GM18520 (cell line): ENCODE results near the gene PPP1R26.
"Not testable (repeated sequence)": the region's sequence is repeated elsewhere in the genome, so short reads cannot be mapped to it uniquely, and the experiment has no call there.

Experiments used
- ATAC-seq: cut with Tn5 transposase; IDR thresholded peaks from one replicate; pipeline ENCODE4 v1.9.1; 2021; ENCODE audit not compliant: unreplicated experiment

PPP1R26 gene, protein sequence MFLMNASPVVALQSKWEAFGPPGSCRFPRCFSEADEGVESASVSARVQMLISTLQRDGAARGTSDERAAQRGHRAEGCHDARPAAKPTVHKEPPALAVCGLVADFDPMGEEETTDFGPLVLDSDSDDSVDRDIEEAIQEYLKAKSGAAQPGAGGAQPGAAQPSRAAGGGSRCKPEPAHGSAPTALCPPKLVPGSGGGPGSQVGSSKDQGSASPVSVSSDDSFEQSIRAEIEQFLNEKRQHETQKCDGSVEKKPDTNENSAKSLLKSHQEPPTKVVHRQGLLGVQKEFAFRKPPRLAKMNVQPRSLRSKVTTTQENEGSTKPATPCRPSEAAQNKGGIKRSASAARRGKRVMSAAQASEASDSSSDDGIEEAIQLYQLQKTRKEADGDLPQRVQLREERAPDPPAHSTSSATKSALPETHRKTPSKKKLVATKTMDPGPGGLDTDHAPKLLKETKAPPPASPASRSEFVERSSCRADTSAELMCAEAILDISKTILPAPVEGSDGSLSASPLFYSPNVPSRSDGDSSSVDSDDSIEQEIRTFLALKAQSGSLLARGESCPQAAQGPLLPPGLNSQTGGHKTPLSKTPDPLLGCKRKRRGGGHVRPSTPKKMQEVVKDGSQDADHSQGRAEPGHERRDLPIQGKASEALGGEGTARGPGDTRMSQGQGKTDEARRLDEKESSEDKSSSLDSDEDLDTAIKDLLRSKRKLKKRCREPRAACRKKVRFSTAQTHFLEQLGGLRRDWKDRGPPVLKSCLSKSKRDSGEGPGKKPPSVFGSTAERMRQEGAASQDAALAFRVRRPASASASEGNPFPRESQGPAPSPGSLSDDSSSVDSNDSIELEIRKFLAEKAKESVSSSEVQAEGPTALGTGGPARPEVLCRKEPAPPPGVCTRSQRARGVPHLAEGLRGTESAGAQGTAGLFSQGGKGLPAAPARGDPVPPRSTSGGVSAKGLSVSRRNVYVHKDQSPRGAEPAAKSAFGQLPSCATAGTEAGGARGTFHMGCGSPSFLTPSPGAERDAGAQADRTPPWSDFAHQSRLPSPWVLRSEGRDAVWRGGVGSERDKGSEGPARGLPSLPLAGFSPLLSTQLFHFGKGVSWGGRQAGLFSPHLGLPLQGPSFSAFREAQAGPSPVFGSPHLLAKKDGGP (N-terminal part only)

DNA sequence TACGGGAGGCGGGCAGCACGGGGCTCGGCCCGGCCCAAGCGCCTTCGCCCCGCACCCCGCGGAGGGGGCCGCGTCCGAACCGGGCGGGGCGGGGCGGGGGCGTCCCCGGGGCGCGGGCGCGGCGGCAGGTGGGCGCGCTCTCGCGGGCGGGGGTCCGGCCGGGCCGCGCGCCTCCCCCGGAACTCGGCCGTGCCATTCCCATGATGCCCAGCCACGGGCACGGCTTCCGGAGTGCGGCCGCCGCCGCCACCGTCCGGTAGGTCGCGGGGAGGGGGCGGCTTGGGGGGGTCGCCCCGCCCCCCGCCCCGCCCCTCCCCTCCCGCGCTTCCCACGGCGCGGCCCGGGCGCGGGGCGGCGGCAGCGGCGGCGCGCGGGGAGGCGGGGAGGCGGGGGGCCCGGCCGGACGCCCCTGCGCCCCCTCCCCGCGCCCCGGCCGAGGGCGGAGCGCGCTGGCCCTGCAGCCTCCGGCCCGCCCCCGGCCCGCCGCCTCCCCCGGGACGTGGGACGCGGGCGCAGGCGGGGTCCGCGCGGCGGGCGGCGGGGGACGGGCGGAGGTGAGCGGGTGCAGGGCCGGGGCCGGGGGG is at the start of gene PPP1R26:
Gene PPP1R26 (plus strand): TSS at position 314 of the 584 bp plus-strand sequence. CDS start 4,729 bp downstream, outside the sequence.
- no peak for ATAC-seq

DNA sequence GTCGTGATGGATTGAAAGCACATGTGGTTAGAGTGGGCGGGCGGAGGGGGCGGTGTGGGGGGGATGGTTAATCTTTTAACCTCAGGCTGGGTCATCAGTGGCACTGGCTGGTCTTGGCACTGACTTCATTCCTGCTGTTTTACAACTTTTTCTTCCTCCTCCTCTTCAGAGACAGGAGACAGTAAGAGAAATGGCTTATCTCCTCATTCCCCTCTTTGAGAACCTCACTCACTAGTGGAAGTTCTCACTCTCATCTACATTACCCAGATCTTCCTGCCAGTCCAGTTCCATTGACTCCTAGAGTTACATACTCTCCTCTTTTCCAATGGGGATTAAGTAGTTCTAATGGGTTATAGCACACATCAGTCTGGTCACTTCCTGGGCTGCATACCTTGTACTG is 42.3 kb upstream of the PPP1R26 start:
- ATAC-seq, result no peak

DNA sequence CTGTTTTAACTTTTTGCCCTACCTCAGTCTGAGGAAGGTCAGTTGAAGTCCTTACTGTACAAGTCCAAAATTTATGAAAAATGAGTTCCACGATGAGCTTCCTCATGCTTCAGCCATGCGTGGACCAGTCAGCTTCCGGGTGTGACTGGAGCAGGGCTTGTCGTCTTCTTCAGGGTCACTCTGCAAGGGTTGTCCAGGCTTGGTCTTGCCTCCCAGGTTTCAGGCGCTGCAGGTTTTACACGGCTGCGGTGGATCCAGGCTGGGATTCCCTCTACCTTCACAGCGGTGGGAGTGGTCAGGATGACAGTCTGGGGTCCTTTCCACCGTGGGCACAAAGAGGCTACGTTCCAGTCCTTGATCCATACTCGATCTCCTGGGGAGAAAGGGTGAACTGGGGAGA is 41.9 kb upstream of the PPP1R26 start:
- ATAC-seq, result not testable (repeated sequence)

DNA sequence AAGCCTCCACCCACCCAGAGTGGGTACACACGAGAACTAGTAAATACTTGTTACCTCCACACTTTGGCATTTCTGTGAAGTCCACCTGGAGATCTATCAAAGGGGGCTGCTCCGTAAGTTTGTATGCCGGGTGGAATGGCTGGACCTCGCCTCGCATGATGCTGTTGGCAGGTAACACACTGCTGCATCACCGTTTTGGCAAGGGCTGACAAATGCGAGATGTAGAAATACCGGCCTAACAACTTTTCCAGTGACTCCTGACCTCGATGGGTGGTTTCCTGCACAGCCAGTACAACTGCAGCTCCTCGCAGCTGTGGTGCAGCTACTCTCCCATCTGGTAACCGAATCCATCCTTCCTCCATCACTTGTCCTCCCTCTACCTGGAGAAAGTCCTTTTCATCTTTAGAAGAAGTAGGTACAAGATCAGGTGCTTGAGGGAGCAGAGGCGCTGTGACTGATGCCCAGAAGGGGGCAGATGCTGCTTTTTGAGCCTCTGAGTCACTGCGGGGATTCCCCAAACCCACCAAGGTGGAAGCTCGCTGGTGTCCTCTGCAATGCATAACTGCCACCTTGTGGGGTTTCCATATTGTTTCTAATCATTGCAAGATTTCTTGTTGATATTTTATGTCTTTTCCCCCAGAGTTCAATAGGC is 40.9 kb upstream of the PPP1R26 start:
- ATAC-seq, result not testable (repeated sequence)

DNA sequence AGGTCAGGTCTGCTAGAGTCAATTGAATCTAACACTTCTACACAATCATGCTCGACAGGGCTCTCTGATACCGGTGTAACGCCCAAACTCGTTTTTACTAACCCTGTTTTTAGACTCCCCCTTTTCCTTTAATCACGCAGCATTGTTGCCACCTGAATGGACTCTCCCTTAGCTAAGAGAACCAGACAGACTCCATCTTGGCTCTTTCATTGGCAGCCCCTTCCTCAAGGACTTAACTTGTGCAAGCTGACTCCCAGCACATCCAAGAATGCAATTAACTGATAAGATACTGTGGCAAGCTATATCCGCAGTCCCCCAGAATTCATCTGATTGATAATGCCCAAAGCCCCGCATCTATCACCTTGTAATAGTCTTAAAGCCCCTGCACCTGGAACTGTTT is 40.1 kb upstream of the PPP1R26 start:
- ATAC-seq, result not testable (repeated sequence)

GRCh38 chr9:135439916-135440315 is 39.7 kb upstream of the PPP1R26 start:
- ATAC-seq, result no peak

- ATAC-seq, result no peak
These were observed 39.0 kb upstream of the PPP1R26 start for GRCh38 chr9:135440620-135441019.

- not testable (repeated sequence) for ATAC-seq
These were observed 38.2 kb upstream of the PPP1R26 start for GRCh38 chr9:135441105-135442071.

- ATAC-seq, result no peak
These were observed 37.5 kb upstream of the PPP1R26 start for GRCh38 chr9:135442075-135442474.

DNA sequence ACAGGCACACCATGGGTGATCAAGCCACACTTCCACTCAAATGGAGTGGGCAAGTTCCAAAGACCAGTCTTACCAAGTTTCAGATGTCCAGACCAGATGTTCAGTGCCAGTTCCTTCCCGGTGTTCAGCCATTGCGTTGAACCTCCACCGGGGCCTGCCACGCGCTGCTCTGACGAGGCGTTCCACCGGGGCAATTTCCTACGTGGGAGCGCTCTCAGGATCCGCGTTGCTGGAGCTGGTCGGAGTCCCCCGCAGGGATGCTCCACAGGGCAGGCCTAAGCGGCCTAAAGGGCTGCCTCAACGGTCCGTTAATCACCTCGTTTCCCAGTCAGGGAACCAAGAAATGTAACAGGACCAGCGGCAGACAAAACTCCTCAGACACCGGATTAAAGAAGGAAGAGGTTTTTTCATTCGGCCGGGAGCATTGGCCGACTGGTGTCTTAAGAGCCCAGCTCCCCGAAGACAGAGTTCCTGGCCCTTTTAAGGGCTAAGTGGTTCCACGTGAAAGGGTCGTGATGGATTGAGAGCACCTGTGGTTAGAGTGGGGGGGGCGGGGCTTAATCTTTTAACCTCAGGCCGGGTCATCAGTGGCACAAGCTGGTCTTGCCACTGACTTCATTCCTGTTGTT is 35.7 kb upstream of the PPP1R26 start:
- ATAC-seq, result no peak

- no peak for ATAC-seq
These were observed 32.5 kb upstream of the PPP1R26 start for GRCh38 chr9:135447126-135447525.

DNA sequence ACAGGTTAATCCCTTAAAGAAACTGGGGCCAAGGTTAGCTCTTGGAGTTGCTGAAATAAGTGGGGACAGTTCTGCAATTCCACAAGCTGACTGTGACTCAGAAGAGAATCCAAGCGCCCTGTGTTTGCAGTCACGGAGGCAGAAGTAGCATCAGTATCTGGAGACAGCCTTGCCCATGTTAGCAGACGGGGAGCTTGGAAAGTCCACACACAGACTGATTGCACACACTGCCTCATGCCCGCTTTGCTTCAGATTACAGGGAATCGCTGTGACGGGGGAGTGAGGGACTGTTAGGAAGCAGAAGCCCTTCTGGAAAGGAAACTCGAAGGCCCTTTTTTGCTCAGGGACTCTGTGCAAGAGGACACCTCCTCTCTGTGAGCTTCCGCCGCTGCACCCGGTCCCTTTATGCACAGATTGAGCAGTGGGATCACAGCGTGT is 30.9 kb upstream of the PPP1R26 start:
- no peak for ATAC-seq

DNA sequence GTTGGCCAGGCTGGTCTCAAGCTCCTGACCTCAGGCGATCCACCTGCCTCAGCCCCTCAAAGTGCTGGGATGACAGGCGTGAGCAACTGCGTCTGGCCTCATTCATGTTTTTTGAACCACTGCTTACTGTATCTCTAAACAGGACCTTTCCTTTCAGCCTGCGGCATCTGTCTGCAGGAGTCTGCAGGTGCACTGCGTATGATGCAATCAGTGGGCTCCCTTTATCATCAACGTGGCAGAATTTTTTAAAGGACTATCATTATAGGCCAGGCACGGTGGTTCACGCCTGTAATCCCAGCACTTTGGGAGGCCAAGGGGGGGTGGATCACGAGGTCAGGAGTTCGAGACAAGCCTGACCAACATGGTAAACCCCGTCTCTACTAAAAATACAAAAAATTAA is 30.1 kb upstream of the PPP1R26 start:
- ATAC-seq, result not testable (repeated sequence)

DNA sequence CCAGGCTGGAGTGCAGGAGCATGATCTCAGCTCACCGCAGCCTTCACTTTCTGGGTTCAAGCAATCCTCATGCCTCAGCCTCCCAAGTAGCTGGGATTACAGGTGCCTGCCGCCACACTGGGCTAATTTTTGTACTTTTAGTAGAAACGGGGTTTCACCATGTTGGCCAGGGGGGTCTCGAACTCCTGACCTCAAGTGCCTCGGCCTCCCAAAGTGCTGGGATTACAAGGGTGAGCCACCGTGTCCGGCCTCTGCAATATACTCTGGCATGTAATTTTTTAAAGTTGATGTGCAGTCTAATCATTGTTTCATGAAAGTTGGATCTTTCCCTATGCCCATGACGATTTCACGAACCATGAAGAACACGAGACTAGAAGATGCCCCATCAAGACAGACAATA is 28.6 kb upstream of the PPP1R26 start:
- ATAC-seq, result no peak

- ATAC-seq, result not testable (repeated sequence)
These were observed 27.7 kb upstream of the PPP1R26 start for GRCh38 chr9:135451909-135452308.

DNA sequence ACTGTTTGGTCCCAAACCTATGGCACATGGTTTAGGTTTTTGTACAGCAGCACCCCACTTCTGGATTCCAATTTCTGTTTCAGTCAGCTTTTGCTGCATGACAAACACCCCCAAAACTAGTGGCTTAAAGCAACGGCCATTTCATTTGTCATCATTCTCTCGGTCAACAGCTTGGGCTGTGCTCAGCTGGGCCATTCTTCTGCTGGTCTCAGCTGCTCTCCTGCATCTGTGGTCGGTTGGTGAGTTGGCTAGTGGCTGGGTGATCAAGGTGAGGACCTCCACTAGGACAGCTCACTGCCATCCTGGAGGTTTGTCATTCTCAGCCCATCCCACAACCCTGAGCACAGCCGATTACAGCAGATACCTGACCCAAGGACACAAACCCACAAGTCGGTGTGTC is 24.8 kb upstream of the PPP1R26 start:
- ATAC-seq, result no peak

- no peak for ATAC-seq
These were observed 24.1 kb upstream of the PPP1R26 start for GRCh38 chr9:135455401-135456030.

DNA sequence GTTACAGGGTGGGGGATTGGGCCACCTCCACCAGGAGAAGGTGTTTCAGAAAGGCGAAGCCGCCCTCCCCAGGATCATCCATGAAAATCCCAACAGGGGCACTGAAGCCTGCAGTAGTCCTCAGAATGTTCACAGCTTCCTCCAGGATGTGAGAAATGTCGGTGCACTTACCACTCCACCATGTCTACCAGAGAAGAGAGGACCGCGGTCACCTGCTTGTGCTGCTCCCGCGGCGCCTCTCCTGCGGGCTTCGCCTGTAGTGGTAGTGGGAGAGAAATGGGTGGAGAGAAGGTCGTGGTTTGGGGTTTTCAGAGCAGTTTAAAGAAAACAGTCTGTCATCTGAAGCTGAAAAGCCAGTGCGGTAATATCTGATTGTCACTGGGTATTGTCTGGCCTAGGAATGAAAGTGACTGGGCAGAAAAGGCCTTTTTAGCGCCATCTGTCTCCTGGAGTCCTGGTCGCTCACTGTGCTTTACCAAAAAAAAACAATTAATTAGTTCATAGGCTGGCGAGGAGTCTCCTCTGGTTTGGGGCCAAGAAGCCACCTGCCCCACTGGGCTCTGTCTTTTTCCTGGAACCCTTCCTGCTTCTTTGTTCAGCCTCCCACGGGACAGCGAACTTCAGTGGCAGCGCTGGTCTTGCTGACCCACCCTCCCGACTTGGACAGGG is 23.0 kb upstream of the PPP1R26 start:
- no peak for ATAC-seq
